ENCODE measurements around the gene DMKN.

The DMKN gene

DNA sequence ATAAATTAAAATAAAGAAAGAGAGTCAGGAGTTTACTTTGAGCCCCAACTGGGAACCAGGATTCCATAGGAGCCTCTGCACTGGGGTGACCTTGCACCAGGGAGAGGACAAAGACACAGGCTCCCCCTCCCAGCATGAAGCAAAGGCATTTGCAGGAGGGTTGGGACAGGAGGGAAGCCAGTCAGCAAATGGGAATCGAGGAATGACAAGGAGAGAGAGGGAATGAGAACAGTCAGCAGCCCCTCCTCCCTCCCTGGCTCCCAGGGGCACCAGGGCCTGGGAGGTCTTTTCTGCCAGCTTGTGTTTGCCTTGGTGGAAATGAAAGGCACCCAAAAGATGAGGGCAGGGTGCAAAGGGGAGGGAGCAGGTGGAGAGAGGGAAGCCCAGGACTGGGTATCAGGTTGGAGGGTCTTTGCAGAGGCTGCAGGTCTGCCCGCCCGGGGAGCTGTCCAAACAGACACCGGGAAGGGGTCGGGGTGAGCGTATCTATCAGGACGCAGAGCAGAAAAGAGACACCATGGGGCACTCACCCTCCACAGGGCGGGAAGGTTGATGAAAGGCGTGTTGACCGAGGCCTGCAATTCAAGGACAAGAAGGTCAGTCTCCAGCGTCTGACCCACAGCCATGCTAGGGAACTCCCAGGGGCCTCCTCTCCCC lies 10.9 kb upstream of the DMKN start:
- DNase-seq (ENCODE audit: low read depth) = no peak

DNA sequence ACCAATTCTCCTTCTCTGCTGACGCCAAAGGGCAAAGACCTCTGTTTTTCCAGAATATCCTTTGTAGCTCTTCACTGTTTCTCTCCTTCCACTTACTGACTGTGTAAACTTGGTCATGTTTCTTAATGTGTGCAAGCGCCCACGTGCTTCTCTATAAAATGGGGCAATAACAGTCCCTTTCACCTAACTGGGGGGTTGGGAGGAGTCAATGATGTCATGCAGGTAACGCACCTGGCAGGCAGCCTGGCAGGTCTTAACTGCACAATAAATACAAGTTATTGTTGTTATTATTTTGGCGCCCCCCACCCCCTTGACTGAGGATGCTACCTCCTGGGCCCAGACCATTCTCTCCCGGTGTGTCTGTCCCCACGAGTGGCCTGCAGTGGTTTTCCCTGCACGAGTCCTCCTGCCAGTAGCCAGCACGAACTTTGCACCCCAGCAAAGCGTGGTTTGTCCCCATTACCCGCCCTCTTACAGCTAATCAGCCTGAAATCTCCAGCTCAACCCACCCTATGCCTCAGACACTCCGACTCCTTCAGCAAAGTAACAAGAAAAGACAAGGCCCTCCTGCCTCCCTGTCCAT lies 9.4 kb upstream of the DMKN start:
- no peak for DNase-seq (ENCODE audit: low read depth)

GRCh38 chr19:35521124-35521743 lies 7.8 kb upstream of the DMKN start:
- no peak for DNase-seq (ENCODE audit: low read depth)

DNA sequence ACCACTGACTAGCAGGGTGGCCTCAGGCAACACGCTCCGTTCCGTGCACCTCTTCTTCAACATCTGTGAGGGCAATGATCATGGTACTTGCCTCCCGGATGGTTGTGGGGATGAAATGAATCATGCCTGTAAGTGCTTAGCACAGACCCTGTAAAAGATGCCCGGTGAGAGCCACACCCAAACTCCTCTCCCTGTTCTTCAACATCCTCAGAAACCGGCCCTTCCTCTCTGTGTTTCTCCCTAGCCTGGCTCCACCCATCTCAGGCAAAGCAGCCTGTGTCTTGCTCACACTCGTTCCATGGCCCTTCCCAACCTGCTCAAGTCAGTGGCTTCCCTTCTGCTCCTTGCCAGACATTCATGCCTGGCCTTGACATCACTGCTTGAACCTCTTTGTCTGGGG lies 5.8 kb upstream of the DMKN start:
- no peak for DNase-seq (ENCODE audit: low read depth)

DNA sequence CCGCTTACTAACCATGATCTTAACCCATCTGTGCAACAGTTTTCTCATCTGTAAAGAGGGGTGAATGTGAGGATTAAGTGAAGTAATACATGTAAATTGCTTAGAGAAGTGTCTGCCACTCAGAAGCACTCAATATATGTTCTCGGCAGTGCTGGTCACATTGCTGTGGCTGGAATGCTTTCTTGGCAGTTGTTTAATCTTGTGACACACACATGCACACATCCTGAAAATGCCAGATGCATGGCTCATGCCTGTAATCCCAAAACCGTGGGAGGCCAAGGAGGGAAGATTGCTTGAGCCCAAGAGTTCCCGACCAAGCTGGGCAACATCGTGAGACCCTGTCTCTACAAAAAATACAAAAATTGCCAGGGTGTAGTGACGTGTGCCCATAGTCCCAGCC lies 4.9 kb upstream of the DMKN start:
- no peak for DNase-seq (ENCODE audit: low read depth)

- no peak for DNase-seq (ENCODE audit: low read depth)
These were observed 3.9 kb upstream of the DMKN start for GRCh38 chr19:35517342-35517741.

DNA sequence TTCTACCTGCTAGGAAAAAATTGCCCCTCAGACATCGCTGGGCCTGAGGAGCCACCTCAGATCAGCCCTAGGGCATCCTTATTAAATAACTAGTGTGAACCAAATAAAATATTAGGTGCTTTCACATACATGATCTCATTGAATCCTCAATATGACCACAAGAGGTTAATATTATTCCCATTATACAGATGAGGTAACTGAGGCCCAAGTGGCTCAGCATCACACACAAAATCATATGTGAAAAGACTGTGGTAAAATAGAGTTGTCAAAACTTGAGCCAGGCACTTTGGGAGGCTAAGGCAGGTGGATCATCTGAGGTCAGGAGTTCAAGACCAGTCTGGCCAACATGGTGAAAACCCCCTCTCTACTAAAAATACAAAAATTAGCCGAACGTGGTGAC lies 2.9 kb upstream of the DMKN start:
- no peak for DNase-seq (ENCODE audit: low read depth)

GRCh38 chr19:35514282-35514809 lies 897 bp upstream of the DMKN start:
- no peak for DNase-seq (ENCODE audit: low read depth)

DNA sequence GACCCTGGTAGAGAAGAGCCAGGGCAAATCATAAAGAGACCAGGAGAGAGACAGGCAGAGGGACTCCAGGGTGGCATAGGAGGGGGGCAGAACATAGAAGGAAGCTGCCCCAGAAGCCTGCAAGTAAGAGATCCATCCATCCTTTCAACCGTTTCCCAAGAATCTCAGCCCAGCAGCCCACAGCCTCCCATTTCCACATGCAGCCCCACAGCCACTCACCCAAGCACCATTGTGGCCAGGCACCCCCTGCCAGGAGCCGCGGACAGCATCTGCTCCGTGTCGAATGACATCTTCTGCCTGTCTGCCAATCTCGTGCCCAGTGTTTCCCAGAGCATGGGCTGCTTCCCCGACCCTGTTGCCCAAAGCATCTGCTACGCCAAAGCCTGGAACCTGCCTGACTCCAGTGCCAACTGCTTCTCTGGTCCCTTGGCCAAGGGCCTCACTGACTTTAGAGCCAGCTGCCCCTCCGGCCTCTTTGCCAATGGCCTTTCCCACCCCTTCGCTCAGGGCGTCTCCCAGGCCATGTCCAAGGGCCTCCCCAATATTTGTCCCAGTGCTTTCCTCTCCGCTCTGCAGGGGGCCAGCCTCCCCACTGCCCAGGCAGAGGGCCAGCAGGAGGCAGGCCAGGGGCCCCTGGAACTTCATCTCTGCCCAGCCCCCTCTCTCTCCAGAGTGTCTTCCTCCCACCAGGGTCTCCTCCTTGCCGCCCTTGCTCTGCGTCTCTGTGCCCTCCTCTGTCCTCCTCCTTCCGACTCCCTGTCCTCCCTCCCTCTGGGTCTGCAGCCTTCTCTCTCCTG lies 420 bp downstream of the DMKN start:
- no peak for DNase-seq (ENCODE audit: low read depth)

- DNase-seq (ENCODE audit: low read depth) = no peak
These were observed 2.1 kb downstream of the DMKN start for GRCh38 chr19:35511337-35511736.

- DNase-seq (ENCODE audit: low read depth) = no peak
These were observed 2.9 kb downstream of the DMKN start for GRCh38 chr19:35510626-35510964.

- peak; percentile 62 for DNase-seq (ENCODE audit: low read depth)
These were observed 3.4 kb downstream of the DMKN start for GRCh38 chr19:35509861-35510625.

DNA sequence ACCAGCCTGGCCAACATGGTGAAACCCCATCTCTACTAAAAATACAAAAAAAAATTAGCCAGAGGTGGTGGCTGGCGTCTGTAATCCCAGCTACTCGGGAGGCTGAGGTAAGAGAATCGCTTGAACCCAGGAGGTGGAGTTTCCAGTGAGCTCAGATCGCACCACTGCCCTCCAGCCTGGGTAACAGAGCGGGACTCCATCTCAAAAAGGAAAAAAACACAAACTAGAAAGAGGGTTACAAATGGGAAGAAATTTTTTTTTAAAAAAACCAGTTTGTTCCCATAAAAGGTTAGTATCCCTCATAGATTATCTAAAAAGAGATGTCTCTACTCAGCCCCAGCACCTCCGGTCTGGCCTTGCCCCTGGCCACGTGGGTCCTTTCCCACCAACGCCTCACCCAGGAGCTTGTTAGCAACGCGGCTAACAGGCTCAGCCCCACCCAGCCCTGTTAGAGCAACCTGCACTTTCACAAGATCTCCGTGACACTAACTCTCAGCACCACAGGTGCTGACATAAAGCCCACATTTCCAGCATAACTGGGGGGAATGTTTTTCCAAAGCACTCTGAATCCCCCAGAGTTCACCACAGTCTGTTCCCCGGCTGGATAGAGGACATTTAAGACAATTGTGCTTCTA lies 4.3 kb downstream of the DMKN start:
- DNase-seq (ENCODE audit: low read depth) = no peak

DNA sequence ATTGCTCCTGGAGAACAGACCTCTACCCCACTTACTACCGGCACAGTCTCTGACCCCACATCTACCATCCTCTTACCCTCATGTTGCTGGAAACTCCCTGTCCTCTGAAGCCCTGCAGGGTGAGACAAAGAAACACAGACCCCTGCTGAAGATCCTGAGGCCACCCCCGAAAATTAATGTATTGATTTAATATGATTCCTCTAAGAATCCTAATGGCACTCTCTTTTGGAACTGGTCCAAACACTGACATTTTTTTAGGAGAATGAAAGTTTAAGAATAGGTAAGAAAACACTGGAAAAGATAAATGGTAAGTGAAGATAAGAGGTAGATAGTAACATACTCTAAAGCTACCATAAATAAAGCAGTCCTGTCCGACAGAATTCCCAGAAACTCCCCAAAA lies 5.3 kb downstream of the DMKN start:
- DNase-seq (ENCODE audit: low read depth) = no peak

DNA sequence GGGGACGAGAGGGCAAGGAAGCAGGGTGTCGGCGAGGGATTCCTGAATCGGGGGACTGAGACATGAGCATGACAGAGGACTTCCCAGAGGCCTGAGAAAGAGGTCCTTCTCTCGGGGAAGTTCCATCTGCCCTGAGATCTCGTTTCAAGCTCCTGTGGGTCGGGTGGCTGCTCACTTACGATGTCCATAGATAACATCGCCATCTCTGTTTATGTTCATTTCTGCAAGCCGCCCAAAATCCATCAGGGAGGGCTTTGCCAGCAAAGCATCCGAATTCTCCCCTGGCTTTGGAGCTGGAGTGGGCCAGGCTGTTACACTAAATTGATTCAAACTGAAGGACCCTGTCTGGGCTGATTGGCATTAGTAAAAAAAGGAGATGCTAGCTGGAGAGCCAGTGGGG lies 5.9 kb downstream of the DMKN start:
- DNase-seq (ENCODE audit: low read depth) = no peak

- DNase-seq (ENCODE audit: low read depth) = no peak
These were observed 7.4 kb downstream of the DMKN start for GRCh38 chr19:35506011-35506410.

DNA sequence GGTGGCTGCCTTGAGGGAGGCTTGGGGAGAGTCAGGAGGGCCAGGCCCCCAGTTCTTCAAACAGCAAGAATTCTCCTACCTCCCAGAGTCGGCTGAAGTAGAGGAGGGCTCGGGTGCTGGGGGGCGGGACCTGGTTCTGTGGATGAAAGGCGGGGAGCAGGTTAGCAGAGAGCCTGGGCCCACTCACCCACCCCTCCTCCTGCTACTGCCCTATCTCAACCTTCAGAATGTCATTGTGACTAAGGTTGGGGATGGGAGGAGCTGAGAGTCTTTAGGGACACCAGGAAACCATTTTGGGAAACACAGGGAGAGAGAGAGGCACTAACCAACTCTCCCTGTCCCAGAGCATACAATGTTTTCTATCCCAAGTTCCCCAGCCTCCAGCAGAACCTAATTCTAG lies 10.7 kb downstream of the DMKN start:
- no peak for DNase-seq (ENCODE audit: low read depth)

- DNase-seq (ENCODE audit: low read depth) = no peak
These were observed 11.8 kb downstream of the DMKN start for GRCh38 chr19:35501684-35502083.

- DNase-seq (ENCODE audit: low read depth) = no peak
These were observed 12.8 kb downstream of the DMKN start for GRCh38 chr19:35500611-35501010.

DNA sequence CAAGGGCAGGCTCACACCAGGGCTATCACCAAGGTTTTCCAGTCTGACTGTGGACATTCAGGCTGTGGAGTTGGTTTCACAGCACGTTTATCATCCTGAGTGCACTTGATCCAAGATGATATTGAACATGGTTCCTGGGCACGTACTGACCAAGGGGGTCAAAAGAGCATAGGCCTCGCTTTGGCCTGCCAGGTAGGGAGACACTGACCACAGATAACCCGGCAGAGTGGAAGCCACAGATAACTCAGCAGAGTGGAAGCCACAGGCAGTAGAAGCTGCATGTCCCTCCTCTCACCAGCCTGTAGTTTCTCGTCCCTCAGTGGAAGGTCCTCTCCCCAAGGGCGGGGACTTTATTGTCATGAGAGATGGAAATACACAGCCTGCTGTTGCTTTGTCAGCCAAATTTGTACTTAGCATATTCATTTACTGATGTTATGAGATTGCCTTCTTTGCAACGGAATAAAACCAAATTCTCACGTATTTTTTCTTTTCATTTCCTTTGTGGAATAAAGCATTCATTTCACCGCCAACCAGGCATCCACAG lies 14.4 kb downstream of the DMKN start:
- DNase-seq (ENCODE audit: low read depth) = no peak

DNA sequence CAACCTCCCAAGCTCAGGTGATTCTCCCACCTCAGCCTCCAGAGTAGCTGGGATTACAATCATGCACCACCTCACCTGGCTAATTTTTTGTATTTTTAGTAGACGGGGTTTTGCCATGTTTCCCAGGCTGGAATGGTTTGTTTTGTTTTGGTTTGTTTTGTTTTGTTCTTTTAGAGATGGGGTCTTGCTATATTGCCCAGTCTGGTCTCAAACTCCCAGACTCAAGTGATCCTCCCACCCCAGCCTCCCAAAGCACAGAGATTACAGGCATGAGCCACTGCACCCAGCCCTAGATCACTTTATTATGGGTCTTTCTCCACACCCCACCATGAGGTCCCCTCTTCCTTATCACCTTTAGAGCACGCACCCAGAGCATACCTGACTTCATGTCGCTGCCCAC lies 15.2 kb downstream of the DMKN start:
- no peak for DNase-seq (ENCODE audit: low read depth)

Data from stimulated activated CD8-positive, alpha-beta memory T cell treated with anti-CD3 and anti-CD28 coated beads, Interleukin-7, amount 100 ng/mL, for 24 hours (primary cell).